ENCODE data around the gene DLG2. TPM values are rescaled to one million over a fixed set of nuclear protein-coding genes. Genes with fewer than 3 reads are reported as not detected.

Gene DLG2
- total RNA-seq, 1 donor from 2014 or later = 6.3 TPM

- ATAC-seq = no peak
Measured at GRCh38 chr11:83970061-83970671, 1657.0 kb downstream of the DLG2 start.

DNA sequence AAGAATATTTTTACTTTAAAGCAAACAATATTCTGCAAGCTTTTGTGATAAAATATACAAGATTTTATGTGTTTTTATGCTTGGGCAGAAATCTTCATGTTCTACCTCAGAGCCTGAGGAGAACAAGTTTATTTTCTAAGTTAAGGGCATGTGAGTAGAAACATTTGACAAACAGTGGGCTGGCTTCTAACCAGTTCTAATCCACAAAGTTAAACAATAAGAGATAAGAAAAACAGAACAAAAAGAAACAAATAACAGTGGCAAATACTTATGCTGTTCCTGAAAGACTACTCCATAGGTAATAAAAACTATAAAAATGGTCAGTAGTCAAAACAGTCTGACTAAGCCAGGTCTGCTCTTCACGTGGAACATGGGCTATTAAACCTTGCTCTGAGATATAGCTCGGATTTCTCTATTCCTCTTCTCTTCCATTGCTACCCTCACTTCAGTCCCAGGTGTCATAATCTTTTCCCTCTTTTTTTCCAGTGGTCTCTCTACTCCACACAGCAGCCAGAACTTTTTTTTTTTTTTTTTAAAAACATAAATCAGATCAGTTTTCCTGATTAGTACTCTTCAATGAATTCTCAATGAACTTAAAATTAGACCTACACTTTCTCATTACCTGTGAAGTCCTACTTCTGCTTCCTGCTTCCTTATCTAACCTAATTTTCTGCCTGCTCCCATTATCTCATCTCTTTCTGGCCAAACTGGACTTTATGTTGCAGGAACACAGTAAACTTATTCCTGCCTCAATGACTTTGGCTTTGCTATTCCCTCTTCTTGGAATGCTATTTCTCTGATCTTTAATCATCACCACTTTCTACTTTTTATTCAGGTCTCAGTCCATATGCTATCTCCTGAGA is 1669.9 kb downstream of the DLG2 start:
- ATAC-seq = no peak

DNA sequence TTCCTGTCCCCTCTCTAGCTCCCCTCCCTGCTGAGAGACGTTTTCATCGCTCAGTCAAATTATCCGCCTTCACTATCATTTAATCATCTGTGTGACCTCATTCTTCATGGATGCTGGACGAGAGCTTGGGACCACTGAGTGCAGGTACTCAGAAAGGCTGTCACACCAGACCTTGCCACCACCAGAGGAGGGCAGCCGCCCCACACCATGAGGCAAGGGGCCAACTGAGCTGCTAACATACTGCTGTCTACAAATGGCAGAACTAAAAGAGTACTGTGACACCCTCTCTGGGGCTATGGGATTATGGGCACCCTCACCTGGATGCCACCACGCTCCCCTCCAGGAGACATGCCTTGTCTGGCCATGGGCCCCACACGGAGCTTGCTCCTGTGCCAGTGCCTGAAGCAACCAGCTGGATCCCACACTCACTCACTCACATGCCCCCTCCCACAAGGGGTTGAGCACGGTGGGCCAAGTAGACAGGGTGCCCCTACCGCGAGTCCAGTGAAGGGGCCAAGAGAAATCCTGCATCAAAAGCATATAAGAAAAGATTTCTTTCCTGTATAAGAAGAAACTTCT is 1670.9 kb downstream of the DLG2 start:
- no peak for ATAC-seq

DNA sequence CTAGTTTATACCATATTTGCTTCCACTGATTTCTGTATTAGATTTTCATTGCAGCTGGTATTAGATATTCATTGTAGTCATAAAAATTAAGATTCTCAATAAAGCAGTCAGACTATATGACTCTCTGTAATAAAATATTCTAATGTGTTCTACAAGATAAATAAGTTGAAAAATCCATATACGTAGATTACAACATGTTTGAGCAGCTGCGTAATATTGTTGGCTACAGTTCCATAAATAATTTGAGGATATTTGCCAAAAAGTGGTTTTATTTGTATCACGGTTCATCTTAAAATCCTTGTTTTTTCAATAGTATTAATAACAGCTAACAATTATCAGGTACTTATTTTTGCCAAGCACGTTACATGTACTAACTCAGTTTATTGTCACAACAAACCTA is 1672.4 kb downstream of the DLG2 start:
- no peak for ATAC-seq

GRCh38 chr11:83951521-83951920 is 1675.6 kb downstream of the DLG2 start:
- no peak for ATAC-seq

DNA sequence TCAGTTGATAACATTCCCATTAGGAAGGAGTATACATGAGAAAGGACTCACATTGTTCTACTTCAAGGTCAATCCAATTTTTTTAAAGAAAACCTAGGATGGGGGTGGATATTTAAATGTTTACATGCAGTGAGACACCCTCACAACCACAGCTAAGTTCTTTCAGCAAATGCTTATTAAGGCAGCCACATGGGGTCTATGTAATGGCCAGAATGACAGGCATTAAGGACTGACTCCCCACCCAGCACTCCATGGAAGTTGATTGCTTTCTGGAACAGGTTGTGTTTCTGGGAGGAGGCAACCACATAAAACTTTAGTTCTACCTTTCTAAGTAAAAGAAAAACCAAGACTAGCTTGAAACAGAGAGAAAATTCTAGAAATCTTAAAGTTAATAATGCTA is 1678.9 kb downstream of the DLG2 start:
- ATAC-seq = no peak

GRCh38 chr11:83945976-83946375 is 1681.2 kb downstream of the DLG2 start:
- ATAC-seq = no peak

GRCh38 chr11:83941050-83941449 is 1686.1 kb downstream of the DLG2 start:
- no peak for ATAC-seq

DNA sequence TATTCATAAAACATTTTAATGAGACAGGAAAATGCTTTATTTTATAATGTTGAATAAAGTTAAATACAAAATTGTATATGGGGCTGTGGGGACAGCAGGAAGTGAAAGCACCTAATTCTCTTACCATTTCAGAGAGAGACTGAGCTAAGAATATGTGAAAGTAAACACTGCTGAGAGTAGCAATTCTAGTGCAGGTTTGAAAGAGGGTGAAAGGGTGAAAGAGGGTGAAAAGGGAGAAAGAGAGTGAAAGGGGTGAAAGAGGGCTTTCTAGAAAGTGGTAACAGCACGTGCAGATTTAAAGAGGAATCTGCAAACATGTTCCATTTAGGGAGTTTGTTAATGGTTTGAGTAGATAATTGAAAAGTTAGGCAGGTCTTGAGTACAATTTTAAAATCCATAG is 1689.0 kb downstream of the DLG2 start:
- ATAC-seq = no peak

DNA sequence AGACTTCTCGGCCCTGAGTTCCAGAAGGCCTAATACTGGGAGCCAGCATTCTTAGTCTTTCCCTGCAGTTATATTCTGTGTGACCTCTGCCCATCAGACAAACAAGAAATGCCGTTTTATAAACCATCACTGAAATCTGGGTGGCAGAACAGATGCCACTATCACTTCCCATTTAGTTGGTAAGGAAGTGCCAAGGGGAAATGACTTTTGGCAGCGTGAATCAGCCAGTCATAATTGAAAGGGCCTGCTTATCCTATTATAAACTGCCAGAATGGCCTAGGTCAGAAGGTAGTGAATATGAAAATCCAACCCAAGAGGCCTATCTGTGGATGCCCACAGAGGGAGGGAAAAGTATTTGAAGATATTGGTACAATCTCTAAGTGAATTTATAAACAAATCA is 1694.1 kb downstream of the DLG2 start:
- no peak for ATAC-seq

DNA sequence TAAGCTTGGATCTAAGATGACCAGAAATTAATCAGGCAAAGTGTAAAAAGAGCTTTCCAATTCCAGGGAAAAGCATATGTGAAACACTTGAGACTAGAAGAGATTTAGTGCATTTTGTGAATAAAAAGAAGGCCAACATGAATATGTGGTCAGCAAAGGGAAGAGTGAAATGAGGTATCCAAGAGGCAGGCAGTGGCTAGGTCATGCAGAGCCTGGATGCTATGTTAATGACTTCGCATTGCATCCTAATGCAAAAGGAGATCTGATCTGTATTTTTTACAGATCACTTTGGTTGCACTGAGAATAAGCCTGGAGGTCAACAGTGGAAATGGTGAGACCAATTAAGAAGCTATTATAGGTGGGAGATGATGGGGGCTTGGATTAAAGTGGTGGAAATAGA is 1699.7 kb downstream of the DLG2 start:
- ATAC-seq = no peak

GRCh38 chr11:83924795-83925542 is 1702.2 kb downstream of the DLG2 start:
- ATAC-seq = no peak

DNA sequence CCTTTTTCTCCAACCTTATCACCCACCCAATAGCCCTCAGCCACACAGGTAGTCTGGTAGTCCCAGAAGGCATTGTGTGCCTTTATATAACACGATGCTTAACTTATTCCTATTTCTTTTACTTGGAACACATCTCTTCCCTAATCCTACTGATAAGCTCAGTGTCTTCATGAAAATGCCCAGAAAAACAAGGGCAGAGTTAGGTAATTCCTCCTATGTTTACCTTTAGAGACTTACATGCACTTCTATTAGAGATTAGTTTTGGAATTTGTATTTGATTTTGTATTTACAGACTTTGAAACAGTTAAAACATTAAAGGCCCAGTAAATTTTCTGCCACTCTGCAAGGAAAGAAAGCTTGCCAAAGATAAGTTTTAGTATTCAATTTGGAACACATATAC is 1703.2 kb downstream of the DLG2 start:
- no peak for ATAC-seq

- ATAC-seq = no peak
Measured at GRCh38 chr11:83922953-83923352, 1704.2 kb downstream of the DLG2 start.

DNA sequence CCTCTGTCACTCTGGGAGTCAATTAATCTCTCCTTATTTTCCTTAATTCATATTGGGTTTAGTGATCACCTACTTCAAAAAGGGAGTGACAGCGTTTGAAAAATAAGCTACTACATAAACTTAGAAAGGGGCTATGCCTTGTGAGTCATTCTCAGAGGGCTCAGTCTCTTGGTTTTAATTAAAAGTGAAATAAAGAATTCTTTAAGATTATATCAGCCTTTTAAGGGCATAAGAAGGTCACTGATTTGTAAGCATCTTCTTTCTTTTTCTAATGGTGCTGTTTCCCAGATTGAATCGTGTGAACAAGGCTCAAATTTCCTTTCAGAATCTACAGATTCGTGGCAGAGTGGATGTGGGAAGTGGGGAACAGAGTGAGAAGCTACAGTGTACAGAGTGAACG is 1704.8 kb downstream of the DLG2 start:
- no peak for ATAC-seq

GRCh38 chr11:83921447-83922192 is 1705.5 kb downstream of the DLG2 start:
- ATAC-seq = no peak

DNA sequence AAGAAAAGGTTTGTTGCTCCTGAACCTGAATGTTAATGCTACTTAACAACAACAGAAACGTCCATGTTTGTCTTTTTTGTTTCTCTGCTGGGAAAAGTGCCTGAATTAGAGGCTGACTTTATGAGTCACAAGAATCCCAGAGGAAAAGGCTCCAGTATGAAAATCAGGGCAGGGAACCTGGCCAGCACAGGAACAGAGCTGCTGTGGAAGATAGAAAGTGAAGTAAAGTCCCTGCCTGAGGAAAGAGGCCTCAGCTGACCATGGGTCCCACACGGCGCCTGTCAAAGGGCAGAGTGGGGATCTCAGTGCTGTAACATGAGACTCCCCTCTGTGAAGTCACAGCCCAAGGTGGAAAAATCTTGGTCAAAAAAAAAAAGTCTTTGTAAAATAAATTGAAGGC is 1708.7 kb downstream of the DLG2 start:
- no peak for ATAC-seq

DNA sequence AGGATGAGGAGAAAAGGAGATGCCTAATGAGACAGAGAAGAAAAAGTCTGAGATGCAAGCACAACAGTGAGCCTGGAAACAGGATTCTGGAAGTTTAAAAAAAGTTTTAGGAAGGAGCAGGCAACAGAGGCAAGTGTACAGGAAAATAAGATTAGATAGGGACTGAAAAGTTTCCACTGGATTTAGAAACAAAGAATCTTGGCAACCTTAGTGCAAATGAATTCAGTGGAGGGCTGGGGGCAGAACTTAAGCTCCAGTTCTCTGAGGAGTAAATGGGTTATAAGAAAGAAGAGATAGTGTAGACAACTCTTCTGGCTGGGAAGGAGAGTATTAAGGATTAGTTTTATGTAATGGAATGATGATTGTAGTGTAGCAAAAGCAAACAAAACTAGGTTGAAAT is 1712.1 kb downstream of the DLG2 start:
- no peak for ATAC-seq

DNA sequence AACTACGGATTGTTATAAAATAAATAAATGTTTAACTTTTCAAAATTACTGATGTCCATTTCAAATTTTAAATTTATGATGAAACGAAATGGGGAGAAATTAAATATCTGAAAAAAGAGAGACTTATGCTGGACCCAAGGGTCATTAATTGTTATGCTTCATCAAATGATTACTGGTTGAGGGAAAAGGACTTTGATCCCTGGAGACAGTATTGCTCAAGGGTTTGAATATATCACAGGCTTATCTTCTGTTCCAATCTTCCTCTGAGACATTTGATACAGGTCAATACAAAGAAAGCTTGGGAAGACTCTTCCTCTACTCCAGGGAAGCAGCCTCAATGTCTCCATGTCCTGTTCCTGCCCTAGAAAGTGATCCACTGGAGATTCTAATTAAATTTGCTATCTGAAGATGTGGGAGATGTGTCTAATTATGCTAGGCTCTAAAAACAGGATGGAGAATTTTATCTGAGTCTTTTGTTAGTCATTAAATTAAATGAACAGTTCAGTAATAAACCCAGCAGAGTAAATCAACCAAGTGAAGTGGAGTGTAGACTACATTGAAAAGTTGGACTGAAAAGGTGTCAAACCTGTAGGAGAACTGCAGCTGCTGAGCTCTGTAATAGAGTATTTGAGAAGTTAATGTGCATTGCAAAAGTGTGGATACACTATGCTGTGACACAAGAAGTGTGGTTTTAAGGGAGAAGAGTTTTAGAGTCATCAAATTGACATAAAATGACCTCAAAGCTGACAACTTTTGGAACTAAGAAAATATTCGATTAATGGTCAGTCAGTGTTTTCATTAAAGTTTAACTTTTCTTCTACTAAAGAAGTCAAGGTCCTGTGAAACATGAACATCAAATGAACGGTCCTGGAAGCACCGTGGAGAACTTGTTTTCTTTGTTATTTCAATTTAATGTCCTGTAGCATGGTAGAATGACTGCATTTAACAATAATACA is 1717.3 kb downstream of the DLG2 start:
- no peak for ATAC-seq

DNA sequence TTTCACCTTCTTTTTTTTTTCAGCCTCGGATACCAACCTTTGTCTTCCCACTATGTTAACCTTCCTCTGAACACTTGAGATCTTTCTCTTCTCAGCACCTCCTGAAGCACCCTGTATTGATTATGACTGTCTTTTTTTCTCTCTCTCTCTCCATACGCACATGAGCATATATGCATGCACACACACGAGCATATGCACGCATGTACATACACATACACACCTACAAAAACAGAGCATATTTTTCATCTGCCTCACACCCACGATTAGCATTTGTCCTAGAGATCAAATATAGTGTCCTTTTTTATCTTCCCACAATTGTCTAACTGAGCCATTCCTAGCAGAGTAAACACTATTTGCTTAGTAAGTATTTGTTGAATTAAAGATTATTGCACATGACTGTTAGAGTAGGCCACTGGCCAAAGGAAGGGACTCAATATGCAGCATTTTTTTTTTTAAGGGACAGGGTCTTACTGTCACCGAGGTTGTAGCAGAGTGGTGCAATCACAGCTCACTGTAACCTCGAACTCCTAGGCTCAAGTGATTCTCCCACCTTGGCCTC is 1718.8 kb downstream of the DLG2 start:
- ATAC-seq = no peak

- no peak for ATAC-seq
Measured at GRCh38 chr11:83895516-83895915, 1731.6 kb downstream of the DLG2 start.

Data from esophagus mucosa (tissue), 1 donor.